Activated CD4-positive, alpha-beta T cell treated with anti-CD3 and anti-CD28 coated beads, Interleukin-2, Interleukin-6, amounts not matched to agents 100 ng/mL and 50 ng/mL, durations not matched to agents 16 hours and 8 hours (primary cell): Measurements from ENCODE around the gene CFAP53.
A peak's percentile ranks its signal among the peaks of the same experiment; 100 is the strongest.
"Not testable (repeated sequence)": the region's sequence is repeated elsewhere in the genome, so short reads cannot be mapped to it uniquely, and the experiment has no call there.

Experiments used
- DNase-seq: peaks from one replicate; pipeline ENCODE4 v3.0.0-alpha.2; 2020

CFAP53 gene

DNA sequence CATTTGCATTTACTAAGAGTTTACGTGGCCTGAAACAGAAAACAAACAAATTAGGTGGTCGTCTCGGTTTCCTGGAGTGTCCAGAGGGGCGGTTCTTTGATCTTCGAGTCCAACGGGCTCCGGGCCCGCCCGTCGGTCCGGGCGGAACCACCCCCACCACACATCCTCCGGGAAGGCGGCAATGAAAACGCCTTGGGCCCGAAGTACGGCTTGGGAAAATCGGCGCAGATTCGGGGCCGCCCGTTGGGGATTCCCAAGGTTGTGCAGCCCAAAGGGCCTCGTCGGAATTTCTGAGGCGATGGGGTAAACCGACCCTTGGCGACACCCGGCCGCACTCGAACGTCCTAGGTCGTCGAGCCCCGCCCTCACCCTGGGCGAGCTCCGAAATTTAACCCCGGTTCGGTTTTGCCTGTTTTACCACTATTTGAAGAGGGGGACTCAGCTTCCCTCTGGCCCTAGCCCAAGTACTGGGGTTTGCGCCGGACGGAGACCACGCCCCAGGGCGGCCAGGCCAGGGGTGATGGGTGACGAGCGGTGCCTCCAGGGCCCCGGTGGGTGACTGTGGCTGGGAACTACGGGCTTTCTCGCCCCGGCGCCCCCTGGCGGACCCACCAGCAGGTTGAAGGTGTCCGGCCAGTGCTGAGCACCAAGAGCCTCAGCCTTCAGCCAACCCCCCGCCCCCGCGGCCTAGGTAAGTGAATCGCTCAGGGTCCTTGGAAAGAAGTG, 1.9 kb upstream of the CFAP53 start:
- peak; percentile 89 for DNase-seq

DNA sequence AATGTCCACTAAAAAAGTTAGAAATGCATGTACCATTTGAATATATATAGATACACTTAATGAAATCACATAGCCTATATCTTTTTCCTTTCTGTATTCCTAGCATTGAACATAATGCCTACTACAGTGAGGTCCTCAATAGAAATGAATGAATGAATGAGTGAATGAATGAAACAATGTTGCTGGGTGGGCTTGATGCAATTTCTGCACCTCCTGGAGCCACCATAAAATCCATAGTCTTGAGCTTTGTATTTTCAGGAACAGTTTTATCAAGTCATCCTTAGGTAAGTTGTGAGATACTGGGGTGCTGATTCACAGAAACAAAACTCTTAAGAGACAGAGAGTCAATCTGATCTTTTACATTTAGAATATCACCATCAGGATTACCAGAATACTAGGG, 3.3 kb downstream of the CFAP53 start:
- DNase-seq, result no peak

DNA sequence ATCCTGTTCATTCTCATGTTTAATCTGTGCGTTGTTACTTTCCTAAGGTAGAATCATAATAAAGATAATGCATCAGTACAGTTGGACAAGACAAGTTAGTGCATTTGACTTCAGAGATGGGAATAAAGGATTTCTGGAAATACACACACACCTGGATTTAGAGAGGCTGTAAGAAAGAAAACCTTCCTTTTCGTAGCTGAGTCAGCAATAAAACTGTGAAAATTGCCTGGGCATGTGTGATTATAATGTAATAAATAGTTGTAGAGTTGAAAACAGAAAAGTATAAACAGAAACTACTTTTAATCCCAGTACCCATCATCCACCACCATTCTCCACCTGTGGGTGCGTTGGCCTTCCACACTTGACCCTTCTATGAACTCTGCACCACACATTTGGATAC, 15.4 kb downstream of the CFAP53 start:
- no peak for DNase-seq

DNA sequence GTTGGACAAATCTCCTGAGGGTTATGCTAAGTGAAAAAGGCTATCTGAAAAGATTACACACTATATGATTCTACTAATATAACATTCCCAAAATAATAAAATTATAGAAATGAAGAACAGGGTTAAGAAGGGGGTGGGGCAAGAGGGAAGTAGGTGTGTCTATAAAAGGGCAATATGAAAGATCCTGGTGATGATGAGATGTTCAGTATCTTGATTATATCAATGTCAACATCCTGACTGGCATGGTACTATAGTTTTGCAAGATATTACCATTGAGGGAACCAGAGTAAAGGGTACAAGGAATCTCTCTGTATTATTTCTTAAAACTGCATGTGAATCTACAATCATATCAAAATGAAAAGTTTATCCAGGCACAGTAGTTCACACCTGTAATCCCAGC, 16.7 kb downstream of the CFAP53 start:
- no peak for DNase-seq

DNA sequence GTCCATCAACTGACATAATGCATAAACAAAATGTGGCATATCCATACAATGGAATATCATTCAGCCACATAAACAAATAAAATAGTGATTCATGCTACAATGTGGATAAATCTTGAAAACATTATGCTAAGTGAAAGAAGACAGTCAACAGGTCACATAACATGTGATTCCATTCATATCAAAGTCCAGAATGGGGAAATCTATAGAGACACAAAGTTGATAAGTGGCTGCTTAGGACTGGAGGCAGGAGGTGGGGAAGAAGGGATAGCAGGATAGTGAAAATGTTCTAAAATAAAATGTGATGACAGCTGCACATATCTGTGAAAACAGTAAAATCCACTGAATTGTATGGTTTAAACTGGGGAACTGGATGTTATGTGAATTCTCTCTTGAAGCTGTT, 18.7 kb downstream of the CFAP53 start:
- no peak for DNase-seq

DNA sequence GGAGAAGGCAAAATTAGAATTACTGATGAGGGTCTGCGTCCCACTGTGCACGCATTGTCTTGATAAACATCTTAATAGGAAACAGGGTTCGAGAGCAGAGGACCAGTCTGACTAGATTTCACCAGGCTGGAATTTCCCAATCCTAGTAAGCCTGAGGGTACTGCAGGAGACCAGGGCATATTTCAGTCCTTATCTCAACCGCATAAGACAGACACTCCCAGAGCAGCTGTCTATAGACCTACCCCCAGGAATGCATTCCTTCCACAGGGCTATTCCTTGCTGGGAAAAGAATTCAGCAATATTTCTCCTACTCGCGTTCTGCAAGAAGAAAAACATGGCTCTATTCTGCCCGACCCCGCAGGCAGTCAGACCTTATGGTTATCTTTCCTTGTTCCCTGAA, 24.5 kb downstream of the CFAP53 start:
- not testable (repeated sequence) for DNase-seq

DNA sequence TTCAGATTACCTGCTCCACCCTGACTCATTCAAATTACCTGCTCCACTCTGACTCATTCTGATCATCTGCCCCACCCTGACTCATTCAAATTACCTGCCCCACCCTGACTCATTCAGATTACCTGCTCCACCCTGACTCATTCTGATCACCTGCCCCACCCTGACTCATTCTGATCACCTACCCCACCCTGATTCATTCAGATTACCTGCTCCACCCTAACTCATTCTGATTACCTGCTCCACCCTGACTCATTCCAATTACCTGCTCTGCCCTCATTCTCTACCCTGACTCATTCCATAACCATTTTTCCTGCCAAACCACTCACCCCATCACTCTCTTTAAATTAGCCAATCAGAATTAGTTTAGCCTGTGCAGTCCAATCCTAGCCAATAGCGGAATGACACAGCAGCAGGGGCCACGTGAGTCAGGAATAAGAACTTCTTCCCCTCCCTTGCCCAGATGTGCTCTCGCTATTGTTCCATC, 26.2 kb downstream of the CFAP53 start:
- peak; percentile 53 for DNase-seq

DNA sequence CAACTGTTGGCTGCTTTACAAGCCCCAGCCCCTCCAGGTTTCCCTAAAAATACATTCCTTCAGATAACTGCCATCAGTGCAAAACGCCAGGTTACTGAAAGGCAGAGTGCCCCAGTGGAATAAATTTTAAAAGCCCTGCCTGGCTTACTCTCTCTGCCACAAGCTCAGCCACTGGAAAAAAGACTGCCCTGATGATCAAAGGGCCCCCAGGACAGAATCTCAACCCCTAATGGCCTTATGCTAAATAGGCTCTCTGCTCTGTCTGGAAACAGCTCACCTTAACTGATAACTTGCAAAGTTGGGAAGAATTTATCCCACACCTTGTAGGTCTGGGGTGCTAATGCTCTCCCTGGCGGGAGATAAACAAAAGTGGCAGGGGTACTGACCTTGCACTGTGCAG, 33.9 kb downstream of the CFAP53 start:
- no peak for DNase-seq

DNA sequence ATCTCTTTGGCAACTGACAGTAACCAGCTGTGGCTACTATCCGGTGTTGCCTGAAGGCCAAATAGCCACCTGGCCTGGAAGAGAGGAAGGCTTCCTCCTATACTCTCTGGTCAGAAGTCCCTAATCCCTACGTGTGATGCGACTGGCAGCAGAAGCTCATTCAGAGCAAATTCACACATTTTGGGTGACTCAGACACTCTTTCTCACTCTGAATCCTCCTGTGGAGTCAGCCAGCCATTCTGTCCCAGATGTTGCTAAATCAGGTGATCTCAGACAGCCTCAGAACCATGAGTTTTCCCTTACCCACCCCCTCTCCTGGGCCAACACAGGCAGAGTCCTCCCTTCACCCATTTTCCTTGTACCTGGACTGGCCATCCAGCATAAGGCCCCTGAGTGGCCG, 34.7 kb downstream of the CFAP53 start:
- peak; percentile 58 for DNase-seq

DNA sequence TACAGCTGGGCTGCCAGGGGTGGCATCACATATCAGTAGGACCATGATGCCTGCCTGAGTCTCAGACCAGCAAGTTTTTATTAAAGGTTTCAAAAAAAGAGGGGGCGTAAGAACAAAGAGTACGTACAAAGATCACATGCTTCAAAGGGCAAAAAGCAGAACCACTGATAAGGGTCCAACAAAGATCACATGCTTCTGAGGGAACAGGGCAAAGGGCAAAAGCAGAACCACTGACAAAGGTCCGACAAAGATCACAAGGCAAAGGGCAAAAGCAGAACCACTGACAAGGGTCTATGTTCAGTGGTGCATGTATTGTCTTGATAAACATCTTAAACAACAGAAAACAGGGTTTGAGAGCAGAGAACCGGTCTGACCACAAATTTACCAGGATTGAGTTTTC, 46.0 kb downstream of the CFAP53 start:
- DNase-seq, result not testable (repeated sequence)

DNA sequence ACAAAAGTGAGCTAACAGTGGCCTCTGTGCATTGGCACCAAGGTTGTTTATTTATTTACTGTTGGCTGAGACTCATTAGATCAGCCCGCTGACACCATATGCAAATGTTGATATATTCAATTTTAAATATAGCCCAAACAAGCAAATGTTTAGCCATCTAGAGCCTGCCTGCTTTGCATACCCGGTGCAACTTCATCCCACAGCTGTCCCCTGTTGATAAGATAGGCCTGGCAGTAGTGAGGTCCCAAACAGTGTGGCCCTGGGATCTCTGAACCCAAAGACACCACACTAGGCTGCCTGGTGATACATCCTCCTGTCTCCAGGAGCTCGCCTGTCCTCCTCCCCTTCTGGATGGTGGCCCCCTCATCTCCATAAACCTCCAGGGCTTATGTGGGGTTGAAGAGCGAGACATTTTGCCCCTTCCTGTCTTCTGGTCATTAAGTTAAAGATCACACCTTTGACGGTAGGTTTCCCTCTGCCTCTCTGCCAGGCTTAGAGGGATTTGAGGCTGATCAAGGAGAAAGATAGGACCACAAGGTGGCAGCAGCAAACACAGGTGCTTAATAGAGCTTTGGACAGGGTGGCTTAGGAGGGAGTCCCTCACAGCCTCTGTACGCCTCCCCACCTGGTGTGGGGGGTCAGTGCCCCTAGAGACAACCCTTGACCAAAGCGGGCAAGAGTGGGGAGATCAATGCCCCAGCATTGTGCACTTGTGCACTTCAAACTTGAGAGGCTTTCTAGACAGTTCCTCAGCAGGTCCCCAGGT, 47.7 kb downstream of the CFAP53 start:
- DNase-seq, result peak; percentile 44

DNA sequence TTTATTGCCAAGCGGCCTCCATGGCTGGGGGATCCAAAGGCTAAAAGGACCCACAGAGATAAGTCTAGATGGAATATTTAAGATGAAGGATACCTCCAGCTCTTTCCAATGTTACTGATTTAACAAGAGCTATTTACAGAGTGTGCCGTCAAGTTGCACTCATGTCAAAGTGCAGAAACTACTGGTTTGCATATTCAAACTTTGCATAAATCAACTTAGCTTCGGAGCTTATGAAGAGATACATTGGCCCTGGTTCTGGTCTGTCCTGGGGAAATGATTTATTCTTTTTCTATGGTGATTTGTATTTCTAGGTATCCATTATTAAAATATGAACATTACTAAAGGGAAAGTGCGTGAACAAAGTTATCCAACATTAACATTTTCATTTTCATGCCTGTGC, 57.0 kb downstream of the CFAP53 start:
- no peak for DNase-seq

DNA sequence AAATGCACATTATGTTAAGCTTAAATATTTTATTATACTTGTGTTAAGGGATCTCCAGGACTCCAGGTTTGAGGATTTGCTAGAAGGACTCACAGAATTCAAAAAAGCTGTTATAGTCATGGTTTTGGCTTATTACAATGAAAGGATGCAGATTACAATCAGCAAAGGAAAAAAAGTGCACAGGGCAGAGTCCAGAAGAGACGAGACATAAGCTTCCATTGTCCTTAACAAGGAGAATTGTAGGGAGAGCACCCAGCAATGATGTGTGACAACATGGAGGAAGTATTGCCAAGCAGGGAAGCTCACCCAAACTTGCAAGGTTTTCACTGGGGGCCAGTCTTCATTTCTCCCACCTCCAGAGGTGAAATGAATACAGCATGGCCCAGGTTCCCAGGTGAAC, 58.6 kb downstream of the CFAP53 start:
- DNase-seq, result no peak

DNA sequence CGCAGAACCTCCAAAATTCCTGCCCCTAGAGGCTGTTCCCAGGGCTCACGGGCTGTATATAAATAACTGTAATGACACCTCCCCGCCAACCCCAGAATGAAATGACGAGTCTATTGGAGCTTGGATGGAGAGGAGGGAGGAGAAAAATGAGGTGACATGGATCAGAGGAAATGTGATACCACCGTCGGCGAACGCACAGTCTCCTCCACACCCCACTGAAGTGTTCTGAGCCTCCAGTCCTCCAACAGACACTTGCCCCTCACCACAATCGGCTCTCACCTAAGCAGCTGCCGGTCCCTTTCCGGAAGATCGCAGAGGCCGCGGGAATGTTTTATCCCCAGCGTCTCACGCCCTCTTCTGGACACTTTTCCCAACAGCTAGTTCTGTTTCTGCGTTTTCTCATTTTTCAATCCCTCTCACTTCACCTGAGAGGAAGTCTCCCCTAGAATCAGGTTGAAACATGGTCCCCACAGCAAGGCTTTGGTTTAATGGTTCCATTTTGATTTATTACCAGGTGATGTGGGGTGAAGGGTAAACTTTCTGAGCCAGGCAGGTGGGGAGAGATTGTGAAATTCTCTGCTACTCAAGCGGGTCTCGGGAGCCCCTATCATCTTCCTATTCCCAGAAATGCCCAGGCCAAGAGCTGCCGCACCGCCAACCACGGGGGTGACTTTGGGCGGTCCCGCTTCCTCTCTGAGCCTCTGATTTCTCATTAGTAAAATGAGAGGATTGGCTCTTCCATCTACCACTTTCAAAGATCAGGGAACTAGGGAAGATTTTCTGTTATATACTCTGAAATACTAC, 62.3 kb downstream of the CFAP53 start:
- peak; percentile 21 for DNase-seq

DNA sequence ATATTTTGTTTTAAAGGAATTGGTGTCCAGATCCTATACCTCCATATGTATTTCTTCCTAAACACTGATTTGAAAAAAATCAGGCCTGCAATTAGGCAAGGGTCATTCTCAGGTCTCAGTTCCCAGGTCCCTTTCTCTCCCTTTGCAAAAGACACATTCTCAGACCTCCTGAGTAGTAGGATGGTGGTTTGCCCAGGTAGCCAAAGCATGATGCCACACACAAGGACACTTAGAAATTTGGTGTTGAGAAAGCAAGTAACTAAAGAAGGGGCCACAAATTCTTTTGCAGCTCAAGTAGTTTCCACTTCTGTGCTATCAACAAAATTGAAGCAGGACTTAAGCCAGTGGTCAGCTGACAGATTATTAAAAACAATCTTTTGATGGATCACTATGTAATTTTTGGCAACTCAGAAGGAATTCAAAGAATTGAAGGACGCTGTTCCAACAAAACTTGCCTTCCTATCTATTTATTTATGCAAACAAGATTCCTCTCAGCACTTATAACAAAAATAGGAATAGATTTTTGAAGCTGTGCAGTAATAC, 64.7 kb downstream of the CFAP53 start:
- DNase-seq, result no peak

DNA sequence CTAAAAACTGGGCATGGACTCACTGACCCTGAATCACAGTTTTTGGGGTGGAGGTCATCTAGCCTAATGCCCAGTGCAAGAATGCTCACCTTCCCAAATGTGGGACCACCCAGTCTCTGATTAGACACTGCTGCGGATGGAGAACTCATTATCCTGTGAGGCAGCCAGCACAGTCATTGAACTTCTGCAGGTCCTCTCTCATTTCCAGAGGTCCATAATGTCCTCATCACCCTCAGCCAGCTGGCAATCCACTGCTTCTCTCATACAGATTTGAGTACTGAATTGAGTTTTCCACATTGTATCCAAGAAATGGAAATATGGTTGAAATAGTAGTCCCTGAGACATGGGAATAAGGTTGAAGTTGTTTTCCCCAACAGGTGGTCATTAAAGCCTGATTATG, 66.4 kb downstream of the CFAP53 start:
- DNase-seq, result no peak

DNA sequence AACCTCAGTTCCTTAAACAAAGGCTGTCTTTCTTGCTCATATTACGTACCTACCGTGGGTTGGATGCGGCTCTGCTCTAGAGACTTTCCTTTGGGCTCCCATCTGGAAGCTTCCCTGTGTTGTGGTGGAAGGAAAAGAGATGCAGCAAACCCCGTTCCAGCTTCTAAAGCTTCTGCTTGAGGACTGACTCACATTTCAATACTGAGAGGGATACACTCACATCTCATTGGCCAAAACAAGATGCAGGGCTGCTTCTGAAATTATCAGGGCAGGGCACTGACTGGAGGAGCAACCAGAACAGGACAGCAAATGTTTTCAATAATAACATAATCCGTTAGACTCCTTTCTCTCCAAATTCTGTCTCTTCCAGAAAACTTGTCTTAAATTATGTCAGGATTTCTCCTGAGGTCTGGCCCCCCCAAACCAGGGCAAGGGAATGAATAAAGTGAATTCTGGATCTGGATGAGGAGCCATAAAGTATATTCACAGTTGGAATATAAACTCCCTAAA, 66.9 kb downstream of the CFAP53 start:
- no peak for DNase-seq

DNA sequence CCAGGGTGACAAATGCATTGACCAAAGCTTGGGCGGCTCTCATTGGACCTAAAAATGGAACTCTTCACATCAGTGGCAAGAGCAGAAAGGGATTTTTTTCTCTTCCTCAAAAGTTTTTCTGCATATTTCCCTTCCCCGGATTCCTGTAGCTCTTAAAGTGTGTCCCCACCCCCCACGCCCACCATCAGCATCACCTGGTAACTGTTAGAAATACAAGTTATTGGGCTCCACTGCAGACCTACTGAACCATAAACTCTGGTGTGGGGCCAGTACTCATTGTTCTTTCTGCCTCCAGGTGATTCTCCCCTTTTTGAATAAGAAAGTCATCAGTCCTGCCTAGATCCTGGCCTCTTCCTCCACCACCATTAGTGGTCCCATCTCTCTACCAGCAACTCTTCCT, 70.0 kb downstream of the CFAP53 start:
- no peak for DNase-seq

DNA sequence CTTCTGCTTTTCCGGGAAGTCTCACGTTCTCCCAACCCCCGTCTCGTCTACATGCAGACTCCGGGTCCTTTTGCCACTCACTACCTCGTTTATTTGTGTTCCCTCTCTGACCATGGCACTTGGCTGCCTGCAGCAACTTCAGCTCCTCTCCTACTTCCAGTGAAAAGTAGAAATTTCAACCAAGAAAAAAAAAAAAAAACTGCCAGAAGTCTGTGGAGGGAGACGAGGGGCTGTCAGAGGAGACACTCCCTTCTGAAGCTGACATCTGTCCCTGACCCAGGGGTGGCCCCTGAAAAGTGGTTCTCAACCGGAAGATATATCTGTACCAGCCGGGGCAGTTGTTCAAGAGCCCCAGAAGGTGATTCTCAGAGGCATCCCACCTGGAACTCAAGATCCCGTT, 70.6 kb downstream of the CFAP53 start:
- DNase-seq, result no peak

DNA sequence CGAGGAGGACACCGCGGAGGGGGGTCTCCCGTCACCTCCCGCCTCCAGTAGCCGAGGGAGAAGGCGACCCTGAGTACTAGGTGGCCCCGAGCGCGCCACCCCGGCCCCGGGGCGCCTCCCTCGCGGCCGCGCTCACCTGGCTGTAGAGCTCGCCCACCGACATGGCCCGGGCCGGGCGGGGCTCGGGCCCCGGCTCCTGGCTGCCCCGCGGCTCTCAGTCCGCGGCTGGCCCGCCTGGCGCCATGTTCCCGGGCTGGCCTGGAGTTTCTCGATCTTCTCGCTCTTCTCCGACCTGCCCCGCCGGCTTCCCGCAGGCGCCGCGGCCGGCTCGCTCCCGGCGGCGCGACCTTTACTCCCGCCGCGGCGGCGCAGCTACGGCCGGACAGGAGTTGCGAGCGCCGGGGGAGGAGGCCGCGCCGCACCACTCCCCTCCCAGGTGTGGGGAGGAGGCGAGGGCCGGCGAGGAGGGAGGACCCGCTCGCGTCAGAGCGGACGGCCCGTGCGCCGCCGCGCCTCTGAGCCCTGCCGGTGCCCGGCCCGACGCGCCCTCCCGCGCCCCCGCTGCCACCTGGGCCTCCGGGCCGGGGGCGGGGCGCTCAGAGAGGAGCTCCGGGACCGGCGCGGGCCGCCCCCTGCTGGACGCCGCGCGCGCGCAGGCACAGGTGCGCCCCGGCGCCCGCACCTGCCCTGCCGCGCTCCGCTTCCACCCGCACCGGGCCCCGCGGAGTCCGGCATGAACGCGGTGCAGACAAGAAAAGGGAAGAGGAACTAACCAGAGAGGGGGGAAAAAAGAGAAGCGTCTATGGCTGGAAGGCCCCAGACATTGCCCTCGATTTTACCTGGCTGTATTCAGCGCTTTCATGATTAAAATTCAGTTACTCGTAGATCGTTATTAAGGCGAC, 71.4 kb downstream of the CFAP53 start, which contains the start of gene MYO5B:
TSS of gene MYO5B (minus strand) at position 517 of the 902 bp plus-strand sequence. CDS start at position 163, 354 bp downstream.
- DNase-seq, result peak; percentile 41

DNA sequence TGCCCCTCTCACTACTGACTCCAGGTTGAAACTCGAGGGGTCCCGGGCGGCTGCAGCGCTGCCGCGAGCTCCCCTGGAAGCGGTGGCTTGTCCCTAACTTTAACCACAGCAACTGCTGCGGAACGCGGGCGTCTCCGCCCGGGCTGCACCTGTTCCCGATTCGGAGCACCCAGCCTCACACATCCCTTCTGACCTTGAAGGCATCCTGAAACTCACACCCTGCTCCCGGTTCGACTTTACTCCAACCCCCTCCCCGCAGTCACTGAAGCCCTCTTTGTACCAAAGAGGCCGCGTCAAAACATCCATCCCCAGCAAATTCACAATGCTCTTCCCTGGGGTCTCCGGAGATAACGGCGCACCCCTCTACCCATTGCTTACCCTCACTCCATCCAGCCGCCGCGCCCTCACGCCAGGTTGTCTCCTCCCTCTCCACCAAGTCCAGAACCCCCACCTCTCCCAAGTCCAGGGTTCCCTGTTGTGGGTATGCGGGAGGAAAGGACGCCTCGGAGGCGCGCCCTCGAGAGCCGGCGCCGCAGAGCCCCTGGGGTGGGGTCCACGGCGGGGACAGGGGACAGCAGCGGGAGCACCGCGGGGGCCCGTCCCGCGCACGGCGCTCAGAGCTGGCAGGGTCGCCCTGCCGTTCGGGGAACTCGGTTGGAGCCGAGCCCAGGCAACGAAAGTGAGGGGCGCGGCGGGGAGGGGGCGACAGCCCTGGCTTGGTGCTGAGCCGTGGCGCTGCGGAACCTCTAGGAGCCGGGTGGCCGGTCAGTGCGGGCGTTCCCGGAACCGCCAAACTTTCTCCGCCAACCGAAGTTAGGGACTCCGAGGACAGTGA, 72.3 kb downstream of the CFAP53 start:
- peak; percentile 11 for DNase-seq
